ENCODE results near the gene ADAM12.
"Not testable (repeated sequence)": the region's sequence is repeated elsewhere in the genome, so short reads cannot be mapped to it uniquely, and the experiment has no call there.

The ADAM12 gene

DNA sequence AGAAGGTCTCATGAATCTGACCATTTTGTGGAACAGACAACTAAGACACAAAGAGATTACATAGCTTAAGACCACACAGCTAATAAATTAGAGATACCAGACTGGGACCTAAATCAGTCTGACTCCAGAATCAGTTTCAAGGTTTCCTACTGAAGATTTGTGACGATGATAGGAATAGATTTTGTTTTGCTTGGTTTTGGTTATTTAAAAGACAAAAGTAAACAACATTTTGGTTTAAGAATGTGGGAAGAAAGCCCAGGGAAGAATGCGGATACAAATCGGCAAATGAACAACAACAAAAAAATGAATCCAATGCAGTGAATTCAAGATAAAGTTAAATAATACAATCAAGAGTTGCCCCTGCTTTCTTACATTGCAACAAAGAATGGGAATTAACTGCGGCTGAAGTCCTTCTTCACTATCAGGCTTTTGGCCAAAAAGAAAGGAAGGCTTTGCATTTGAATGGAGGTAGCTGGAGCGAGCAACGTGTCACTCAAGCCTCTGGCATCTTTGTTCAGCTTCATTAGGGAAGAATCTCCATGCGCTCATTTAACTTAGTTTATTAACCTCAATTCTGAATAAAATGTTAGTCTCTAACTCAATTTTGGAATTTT lies 210.8 kb downstream of the ADAM12 start:
- DNase-seq (ENCODE audit: low read depth) = no peak

DNA sequence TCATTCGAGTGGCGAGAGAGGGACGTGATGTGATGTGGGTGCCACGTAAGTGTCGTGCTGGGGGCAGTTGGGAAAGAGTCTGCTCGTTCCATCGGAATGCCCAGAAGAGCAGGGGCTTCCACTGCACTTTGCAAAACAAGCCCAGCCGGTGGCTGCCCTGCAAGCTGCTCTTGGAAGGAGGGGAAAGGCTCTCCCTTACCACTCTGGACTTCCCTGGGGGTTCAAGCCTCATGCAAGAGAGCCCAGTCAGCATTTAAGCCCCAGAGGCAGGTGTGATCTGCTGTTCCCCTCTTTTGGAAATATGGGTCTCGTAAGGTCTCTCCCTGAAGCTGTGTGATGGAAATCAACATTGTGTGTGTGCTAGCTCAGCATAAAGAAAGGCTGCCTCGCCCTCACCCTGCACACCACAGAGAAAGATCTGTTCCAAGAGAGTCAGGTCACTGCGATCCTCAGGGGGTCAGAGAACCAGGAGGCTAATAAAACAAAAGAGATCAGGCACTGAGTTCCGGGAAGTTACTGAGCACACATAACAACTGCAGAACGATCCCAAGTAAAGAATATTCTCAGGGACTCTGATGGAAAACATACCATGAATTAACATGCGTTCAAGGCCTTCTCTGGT lies 212.5 kb downstream of the ADAM12 start:
- no peak for DNase-seq (ENCODE audit: low read depth)

DNA sequence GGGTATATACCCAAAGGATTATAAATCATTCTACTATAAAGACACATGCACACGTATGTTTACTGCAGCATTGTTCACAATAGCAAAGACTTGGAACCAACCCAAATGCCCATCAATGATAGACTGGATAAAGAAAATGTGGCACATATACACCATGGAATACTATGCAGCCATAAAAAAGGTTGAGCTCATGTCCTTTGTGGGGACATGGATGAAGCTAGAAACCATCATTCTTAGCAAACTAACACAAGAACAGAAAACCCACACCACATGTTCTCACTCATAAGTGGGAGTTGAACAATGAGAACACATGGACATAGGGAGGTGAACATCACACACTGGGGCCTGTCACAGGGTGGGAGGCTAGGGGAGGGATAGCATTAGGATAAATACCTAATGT lies 215.5 kb downstream of the ADAM12 start:
- DNase-seq (ENCODE audit: low read depth) = not testable (repeated sequence)

DNA sequence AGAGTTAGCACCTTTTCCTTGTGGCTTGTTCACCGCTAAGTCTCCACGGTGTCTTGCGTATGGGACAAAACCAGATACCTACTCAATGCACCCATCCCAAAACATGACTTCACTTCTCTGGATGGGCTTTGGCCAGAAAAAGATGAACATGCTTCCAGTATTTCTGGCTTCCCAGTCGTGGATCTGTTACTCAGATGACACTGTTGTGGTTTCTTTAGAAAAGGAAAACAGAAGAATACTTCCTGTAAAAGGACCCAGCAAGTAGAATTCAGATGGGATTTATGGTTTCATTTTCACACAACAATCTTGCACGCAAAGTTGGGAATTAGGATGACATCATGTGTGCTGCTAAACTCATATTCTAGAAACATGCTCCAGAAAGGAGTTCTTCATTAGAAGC lies 216.7 kb downstream of the ADAM12 start:
- no peak for DNase-seq (ENCODE audit: low read depth)

DNA sequence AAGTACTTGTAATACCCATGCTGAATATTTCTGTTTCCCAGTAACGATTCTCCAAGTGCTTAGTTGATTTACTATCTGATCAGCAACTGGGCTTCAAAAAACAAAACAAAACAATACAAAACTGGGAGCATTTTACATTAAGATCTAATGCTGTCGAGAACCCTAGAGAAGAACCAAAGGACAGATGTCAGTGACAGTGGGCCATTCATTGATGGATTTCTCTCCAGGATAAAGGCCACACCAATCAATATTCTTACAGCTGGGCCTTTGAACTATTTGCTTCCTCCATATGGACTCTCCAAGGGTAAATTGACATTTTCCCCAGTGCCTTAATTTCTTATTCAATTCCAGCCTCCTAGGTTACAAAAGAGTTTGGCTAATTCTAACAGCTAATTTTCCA lies 217.5 kb downstream of the ADAM12 start:
- DNase-seq (ENCODE audit: low read depth) = no peak

DNA sequence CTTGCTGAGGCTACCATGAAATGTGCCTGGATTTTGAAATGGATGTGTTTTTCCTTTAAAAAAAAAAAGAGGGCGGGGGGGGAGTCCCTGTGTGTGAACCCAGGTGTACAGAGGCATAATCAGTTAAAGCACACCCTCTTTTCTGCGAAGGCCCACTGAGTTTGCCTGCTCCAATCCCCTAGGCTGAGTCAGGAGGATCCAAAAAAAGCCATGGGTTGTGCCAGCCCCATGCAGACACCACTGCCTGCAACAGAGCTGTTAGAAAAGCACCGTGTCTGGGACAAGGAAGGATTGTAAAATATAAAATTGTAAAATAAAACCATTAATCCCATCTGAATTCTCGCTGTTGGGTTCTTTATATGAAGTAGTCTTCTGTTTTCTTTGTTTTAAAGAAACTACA lies 217.9 kb downstream of the ADAM12 start:
- no peak for DNase-seq (ENCODE audit: low read depth)

DNA sequence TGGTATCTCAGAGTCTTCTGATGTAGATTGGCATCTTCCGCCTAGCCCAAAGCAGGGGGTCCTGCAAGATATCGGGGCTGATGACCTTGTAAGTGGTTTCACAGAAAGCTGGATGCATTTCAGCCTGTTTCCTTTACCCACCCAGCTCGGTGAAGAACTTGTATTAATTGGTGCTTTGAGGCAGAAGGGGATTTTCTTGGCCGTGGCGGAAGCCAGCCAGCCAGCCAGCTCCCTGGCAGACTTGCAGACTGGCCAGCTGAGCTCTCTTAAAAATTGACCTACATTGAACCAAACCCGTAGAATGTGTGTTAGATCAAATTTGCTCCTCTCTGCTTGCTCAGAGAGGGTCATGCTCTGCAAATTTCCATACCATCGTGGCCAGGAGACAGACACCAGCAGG lies 218.4 kb downstream of the ADAM12 start:
- no peak for DNase-seq (ENCODE audit: low read depth)

DNA sequence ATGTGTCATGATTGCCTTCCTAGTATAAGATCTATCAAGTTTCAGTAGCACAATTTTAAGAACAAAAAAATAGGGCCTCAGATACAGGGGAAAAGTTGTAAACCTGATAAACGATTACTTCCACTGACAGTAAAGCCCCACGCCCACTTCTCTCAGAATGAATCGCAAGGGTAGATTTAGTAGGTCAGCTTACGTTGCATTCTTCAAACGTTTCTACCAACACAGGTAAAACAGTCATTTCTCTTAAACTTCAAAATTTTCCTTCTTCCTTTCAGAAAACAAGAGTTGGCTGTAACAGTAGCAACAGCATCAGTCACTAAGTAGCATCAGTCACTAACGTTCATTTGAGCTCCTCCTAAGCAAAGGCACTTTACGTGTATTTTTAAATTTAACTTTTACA lies 221.5 kb downstream of the ADAM12 start:
- DNase-seq (ENCODE audit: low read depth) = no peak

DNA sequence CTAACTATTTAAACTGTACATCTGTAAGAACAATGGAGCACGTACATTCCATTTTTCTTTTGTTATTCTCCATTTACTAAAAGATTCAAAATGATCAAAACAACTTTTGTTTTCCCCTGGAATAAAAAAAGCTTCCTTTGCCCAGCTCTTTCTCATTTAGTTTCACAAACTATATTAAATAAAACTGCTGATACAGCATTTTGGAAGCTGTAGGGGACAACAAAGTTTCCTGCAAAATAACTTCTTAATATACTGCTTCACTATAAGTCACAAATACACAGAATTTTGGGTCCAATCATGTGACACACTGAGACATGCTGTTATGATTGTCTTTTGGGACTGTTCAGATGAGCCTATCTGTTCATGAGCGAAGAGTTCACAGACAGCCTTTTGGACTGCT lies 222.4 kb downstream of the ADAM12 start:
- no peak for DNase-seq (ENCODE audit: low read depth)

DNA sequence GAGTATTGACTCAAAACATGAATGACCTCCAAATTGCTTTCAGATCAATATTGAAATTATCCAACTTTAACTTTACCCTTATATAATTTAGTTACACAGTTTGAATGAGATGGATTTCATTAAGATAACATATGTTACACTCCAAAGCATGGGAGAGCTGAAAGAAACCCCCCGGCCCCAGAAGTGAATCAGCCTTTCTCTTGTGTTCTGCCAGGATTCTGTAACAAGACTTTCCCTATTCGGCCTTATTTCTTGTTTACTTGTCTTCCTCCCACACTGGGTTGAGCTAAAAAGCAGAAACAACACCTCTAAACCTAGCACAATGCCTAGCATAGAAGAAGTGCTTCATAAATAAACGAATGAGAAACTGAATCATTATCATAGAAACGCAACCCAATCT lies 224.8 kb downstream of the ADAM12 start:
- no peak for DNase-seq (ENCODE audit: low read depth)

DNA sequence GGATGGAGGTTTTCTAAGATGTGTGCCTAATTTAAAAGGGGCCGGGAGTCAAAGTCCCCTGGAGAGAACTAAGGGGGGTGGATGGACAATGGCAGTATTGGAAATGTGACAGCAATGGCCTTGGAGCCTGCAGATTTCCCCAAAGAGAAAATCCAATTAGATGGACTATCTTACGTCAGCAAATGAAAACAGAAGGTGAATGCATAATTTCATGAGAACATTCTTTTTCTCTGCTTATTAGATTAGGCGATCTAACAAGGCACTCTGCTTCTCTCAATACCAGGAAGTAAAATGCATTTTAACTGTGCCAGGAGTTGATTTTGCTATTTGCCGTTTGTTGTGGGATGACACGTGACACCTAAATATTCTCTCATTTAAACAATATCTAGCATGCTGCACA lies 226.6 kb downstream of the ADAM12 start:
- DNase-seq (ENCODE audit: low read depth) = no peak

DNA sequence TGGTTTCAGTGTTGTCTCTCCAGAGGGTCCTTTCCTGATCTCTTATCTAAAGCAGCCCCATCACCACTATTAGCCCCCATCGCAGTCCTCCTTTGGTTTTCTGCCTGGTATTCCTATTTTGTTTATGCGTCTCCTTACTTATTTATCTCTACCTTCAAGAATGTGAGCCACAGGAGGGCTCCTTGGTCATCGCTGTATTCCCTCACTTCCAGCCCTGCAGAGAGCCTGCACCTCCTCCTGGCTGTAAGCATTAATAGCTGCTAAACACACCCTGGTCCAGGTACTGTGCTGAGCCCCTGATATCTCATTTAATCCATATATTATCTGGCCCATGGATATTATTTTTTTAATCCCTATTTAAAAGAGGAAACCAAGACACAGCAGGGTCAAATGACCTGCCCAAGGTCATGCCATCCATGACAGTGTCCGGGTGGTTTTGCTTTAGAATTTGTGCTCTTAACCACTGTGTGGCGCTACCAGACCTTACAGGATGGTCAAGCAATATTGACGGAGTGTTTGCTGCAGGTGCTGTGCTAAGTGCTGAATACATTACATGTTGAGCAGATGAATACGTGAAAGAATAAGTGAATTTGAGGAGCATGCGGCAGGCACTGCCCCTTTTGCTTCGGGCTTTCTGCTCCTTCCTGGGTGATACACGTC lies 227.2 kb downstream of the ADAM12 start:
- DNase-seq (ENCODE audit: low read depth) = no peak

DNA sequence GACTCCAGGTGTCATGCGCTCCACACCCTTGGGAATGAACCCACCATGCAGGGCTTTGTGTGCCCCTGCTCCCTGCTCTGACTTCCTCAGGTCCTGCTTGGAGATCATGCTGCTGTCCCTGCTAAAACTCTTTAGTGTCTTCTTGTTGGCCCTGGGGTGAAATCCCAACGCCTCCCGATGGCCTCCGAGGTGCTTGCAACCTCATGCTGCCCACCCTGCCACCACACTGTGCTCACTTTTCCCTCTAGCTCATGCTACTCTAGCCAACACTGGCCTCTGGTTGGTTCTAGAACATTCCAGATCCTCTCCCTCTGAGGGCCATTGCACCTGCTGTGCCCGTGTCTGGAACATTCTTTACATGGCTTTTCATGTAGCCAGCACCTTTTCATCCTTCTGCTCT lies 227.7 kb downstream of the ADAM12 start:
- no peak for DNase-seq (ENCODE audit: low read depth)

DNA sequence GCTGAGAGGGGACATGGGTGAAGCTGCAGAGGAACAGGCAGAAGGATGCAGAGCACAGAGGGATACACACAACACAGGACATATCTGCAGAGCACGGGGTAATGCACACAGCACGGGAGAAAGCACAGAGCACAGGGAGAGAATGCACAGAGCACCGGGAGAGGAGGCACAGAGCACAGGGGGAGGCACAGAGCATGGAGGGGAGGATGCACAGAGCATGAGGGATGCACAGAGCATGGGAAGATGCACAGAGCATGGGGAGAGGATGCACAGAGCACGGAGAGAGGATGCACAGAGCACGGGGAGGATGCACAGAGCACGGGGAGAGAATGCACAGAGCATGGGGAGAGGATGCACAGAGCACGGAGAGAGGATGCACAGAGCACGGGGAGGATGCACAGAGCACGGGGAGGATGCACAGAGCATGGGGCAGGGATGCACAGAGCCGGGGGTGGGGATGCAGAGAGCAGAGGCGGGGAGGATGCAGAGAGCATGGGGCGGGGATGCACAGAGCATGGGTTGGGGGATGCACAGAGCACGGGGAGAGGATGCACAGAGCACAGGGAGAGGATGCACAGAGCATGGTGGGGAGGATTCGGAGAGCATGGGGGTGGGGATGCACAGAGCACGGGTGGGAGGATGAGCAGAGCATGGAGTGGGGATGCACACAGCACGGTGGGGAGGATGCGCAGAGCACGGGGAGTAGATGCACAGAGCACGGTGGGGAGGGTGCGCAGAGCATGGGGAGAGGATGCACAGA lies 230.0 kb downstream of the ADAM12 start:
- no peak for DNase-seq (ENCODE audit: low read depth)

DNA sequence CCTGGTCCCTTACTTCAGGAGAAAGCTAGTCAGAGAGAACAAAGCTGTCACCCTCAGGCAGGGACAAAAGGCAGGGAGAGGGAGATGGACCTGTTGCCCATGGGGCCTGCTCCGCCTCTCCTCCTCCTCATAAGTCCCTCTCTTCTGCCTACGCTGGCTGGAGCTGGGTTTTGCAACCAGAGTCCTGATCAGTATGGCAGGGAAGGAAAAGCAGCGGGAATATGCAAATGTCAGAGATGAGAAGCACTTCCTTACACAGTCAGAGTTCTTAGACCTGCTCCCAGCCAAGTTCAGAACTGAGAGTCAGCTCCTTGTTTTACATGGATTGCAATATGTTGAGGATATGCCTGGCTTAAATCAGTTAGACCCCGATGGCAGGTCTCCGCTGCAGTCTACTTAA lies 231.1 kb downstream of the ADAM12 start:
- DNase-seq (ENCODE audit: low read depth) = no peak

DNA sequence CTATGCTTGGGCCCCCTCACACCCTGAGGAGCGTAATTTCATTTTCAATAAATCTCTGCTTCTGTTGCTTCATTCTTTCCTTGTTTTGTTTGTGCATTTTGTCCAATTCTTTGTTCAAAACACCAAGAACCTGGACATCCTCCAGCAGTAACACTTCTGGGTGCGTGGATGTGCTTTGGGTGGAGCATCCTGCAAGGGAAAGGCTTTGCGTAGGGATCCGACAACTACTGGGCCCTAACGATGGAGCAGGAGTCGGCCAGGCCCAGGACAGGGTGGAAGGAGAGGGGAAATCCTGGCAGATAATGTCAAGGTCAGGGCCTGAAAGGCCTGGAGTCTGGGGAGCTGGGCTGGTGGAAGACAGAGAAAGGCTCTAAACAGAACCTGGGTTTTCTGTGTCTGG lies 231.8 kb downstream of the ADAM12 start:
- DNase-seq (ENCODE audit: low read depth) = no peak

DNA sequence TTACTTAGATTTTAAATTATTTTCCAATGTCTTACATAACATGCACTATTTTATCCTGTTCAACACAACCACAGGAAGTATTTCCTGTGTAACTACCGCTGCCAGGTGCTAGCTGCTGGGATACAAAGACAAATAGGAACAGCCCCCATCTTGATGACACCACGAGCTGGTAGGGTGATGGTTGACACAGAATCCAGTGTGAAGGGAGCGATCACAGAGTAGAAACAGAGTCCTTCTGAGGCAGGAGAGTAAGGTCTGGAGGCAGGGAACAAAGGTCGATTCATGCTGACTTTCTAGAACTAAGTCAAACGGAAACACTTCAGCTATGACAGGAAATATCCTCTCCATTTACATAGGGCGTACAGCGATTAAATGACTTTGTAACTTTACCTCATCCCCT lies 232.3 kb downstream of the ADAM12 start:
- no peak for DNase-seq (ENCODE audit: low read depth)

DNA sequence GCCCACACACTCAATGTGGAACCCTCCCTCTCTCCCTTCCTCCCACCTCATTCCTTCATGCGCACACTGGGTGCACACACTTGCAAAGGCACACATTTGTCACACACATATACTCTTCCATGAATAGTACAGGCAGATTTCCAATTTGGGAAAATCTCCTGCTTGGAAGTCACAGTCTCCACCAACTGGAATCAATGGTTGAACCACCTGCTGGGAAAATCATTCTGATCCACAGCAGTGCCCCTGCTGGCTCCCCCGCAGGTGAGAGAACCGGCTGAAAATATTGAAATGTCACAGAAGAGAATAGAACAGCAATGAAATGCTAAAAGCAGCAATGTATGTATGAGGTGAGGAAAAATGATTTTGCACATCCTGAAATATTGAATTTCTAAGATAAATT lies 232.7 kb downstream of the ADAM12 start:
- no peak for DNase-seq (ENCODE audit: low read depth)

DNA sequence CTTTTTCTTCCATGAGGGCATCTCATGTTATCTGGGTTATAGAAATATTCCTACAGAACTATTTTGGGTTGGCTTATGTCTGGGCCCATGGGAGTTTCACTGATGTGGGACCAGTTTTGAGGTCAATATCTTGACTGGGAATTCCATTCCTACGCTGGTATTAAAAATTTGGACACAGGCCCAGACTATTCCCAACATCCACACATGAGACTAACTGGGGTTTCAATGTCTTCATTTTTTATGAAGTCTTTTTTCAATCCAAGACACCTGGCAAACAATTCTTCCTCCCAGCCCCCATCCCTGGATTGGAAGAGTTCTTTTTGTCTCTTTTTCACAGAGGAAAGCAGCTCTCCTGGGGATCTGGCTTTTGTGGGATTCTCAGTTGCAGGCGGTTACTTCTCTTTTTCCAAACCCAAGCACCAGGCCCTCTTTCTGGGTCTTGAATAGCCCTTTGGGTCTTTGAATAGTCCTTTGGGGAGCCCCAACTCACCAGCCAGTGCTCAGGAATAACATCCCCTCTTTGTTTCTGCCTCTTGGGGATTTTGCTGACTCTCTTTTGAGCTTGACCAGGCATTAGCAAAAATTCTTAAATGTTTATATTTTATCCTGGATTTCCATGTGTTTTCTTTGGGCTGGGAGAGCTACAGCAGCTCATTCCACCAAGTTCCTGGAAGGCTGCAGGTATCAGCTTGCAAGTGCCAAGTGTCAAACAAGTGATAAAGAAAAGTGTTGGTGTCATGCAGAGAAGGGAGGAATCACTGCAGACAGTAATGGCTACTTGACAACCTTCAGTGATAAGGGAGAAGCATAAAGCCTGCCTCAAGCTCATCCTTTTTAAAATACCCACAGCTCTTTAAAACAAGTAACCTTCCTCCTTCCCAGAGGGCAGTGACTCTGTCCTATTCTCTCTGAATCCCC lies 234.3 kb downstream of the ADAM12 start:
- no peak for DNase-seq (ENCODE audit: low read depth)

DNA sequence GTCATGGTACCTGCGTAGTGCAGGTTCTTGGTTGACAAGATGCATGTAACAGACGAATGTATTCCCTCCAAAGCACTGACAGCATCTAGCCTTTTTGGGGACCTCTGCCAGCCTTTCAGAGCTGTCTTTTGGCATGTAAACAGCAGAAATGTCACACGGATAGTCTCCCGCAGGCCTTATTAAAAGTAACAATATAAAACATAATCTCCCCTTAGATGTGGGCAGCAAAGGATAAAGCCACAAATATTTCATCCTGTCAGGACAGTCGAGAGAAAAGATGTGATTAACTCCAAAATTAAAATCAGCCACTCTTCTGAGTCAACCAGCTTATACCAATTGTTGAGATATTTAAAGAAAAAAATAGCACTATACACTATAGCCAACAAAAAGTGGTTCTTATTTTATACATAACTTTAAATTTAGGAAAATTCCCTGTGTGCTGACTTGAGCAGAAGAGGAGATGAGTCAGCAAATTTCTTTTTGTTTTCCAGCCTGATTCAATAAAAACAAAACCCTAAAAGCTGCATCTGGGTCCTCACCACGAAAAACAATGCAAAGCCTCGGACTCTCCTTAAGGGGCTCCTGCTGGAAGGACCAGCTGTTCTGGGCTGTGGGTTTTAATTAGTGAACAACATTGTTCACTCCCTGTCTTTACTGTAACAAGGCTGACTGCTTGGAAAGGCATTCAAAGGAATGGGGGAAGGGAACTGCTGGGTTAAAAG lies 240.2 kb downstream of the ADAM12 start:
- no peak for DNase-seq (ENCODE audit: low read depth)

DNA sequence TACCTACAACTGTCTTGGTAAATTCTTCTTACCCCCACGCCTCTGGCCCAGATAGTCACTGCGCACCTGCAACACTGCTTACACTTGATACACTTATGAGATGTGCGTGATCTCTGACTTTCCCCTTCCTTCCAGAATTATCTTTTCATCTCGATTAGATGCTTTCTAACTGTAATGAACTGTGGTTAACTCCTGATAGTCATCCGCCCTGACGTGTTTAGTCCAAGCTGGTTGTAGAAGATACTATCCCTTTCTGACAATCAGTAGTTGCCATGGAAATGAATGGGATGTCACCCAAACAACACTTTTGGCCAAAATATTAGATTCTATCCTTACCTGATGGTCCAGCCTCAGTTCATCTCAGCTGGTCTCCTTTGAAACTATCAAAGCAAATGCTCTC lies 241.5 kb downstream of the ADAM12 start:
- DNase-seq (ENCODE audit: low read depth) = no peak

Measured in stimulated activated CD8-positive, alpha-beta memory T cell treated with anti-CD3 and anti-CD28 coated beads, Interleukin-4, amount 100 ng/mL, for 24 hours (primary cell).